Measurements from ENCODE around the gene MKNK1. TPM values are rescaled to one million over a fixed set of nuclear protein-coding genes. Genes with fewer than 3 reads are reported as not detected.

Gene MKNK1
- total and polyA plus RNA-seq, 2 of the 4 experiments (the other 2 are of a cell fraction) = 14.3 to 35.2 TPM

GRCh38 chr1:46512792-46513190, 91.3 kb downstream of the MKNK1 start:
- Histone ChIP-seq H3K9me3 (ENCODE audit: control insufficient read depth, insufficient read depth, low read length) (no peaks in the 10 kb centered on the region), H3K9me1 (ENCODE audit: insufficient read depth, low read length) (no peaks in the 10 kb centered on the region), H4K20me1 (ENCODE audit: insufficient read depth, low read length) (no peaks in the 10 kb centered on the region), H4K5ac (ENCODE audit: low read depth, low read length) (no peak overlapping the region), H4K8ac (ENCODE audit: low read depth in 2 of 2, low read length in 2 of 2) (no peak overlapping the region), H3K9ac (ENCODE audit: low read depth, low read length) (no peak overlapping the region), H2BK120ac (ENCODE audit: low read depth, low read length) (no peak overlapping the region), H3K79me1 (ENCODE audit: low read depth in 1 of 2, low read length in 2 of 2) (no peaks in the 10 kb centered on the region), H2AK5ac (ENCODE audit: low read depth, low read length) (no peak overlapping the region), H3K27ac (ENCODE audit: insufficient read depth, low read length) (no peak overlapping the region), H3K4me1 (ENCODE audit: control insufficient read depth, insufficient read depth, low read length) (no peaks in the 10 kb centered on the region), H3K4ac (ENCODE audit: low read depth, low read length) (no peak overlapping the region), H3K18ac (ENCODE audit: low read depth, low read length) (no peak overlapping the region), H2AK9ac (replicated peaks; ENCODE audit: low read depth, low read length, poor library complexity) (no peak overlapping the region), H3K14ac (replicated peaks; ENCODE audit: low read depth, low read length) (no peak overlapping the region), H2BK20ac (ENCODE audit: low read depth, low read length) (no peak overlapping the region), H4K91ac (ENCODE audit: insufficient read depth, low read depth, low read length) (no peak overlapping the region), H3K56ac (ENCODE audit: extremely low read depth, insufficient read depth, low read length) (no peak overlapping the region), H3K23ac (ENCODE audit: low read depth, low read length) (no peak overlapping the region), H3K4me2 (ENCODE audit: low read depth, low read length) (no peak overlapping the region), H3K27me3 (ENCODE audit: control insufficient read depth, insufficient read depth, low read length) (peaks cover 53% of the 10 kb centered on the region), H2BK15ac (ENCODE audit: low read depth, low read length) (no peak overlapping the region), H3K36me3 (ENCODE audit: control insufficient read depth, insufficient read depth, low read length) (no peaks in the 10 kb centered on the region), H2BK5ac (ENCODE audit: low read depth, low read length, poor library complexity, severe bottlenecking) (no peak overlapping the region), H3K4me3 (ENCODE audit: insufficient read depth, low read depth, low read length) (no peak overlapping the region), H2AFZ (replicated peaks; ENCODE audit: low read length, poor library complexity) (no peak overlapping the region)
- ChIA-PET POLR2A (ENCODE audit: unreplicated experiment) (no interaction called here), CTCF (no interaction called here)
- intact Hi-C loops (cut with micrococcal nuclease) (no loop called here), in situ Hi-C loops (cut with MboI; ENCODE audit: low sequenced_read_pairs) (no loop called here), dilution Hi-C loops (cut with HindIII; ENCODE audit: low sequenced_read_pairs, unreplicated experiment) (no loop called here)
- TF ChIP-seq RFX5 (IDR thresholded peaks at IDR 0.05; ENCODE audit: low read depth, low read length) (no peak), RCOR1 (IDR thresholded peaks at IDR 0.05; ENCODE audit: insufficient replicate concordance, low read length) (no peak), ELK1 (IDR thresholded peaks at IDR 0.05; ENCODE audit: borderline replicate concordance, low read depth, low read length) (no peak), SMC3 (IDR thresholded peaks at IDR 0.05; ENCODE audit: low read depth, low read length) (no peak)
- ATAC-seq (ENCODE audit: low read depth) (no peak), DNase-seq (no peak)
- WGBS, 2 experiments (ENCODE audit: extremely low coverage in 2 of 2, insufficient read length in 1 of 2) = 10% methylated on average over 2 of the region's 6 CpGs; no CpG with 5 or more reads in 1 of the 2 experiments
- BruUV-seq (replicated peaks) = no TSS peak

Measured in IMR-90 (cell line).